ENCODE measurements around the gene NAP1L5.

NAP1L5 gene

GRCh38 chr4:88724406-88724805 lies 26.8 kb upstream of the NAP1L5 start:
- FAIRE-seq = no peak

GRCh38 chr4:88722828-88723227 lies 25.2 kb upstream of the NAP1L5 start:
- DNase-seq (ENCODE audit: extremely low spot score, insufficient read length, low read depth) (no peak), FAIRE-seq (no peak)

More at GRCh38 chr4:88724406-88724805, 26.8 kb upstream of the NAP1L5 start:
- DNase-seq (ENCODE audit: extremely low spot score, insufficient read length, low read depth) = no peak

GRCh38 chr4:88722276-88722780 lies 24.7 kb upstream of the NAP1L5 start:
- DNase-seq (ENCODE audit: extremely low spot score, insufficient read length, low read depth) (no peak), FAIRE-seq (no peak)

GRCh38 chr4:88720451-88721428 lies 23.1 kb upstream of the NAP1L5 start:
- FAIRE-seq (no peak), DNase-seq (ENCODE audit: extremely low spot score, insufficient read length, low read depth) (no peak)

- no peak for FAIRE-seq
- no peak for DNase-seq (ENCODE audit: extremely low spot score, insufficient read length, low read depth)
These were observed 21.8 kb upstream of the NAP1L5 start for GRCh38 chr4:88719381-88719780.

- DNase-seq (ENCODE audit: extremely low spot score, insufficient read length, low read depth) (no peak), FAIRE-seq (no peak)
These were observed 20.5 kb upstream of the NAP1L5 start for GRCh38 chr4:88718098-88718497.

- DNase-seq (ENCODE audit: extremely low spot score, insufficient read length, low read depth) (no peak), FAIRE-seq (no peak)
These were observed 16.2 kb upstream of the NAP1L5 start for GRCh38 chr4:88713782-88714181.

GRCh38 chr4:88709989-88710388 lies 12.4 kb upstream of the NAP1L5 start:
- DNase-seq (ENCODE audit: extremely low spot score, insufficient read length, low read depth) (no peak), FAIRE-seq (no peak)

- FAIRE-seq (no peak), DNase-seq (ENCODE audit: extremely low spot score, insufficient read length, low read depth) (no peak)
These were observed 8.9 kb upstream of the NAP1L5 start for GRCh38 chr4:88706574-88706973.

GRCh38 chr4:88705805-88706492 lies 8.3 kb upstream of the NAP1L5 start:
- DNase-seq (ENCODE audit: extremely low spot score, insufficient read length, low read depth) (no peak), FAIRE-seq (no peak)

- no peak for DNase-seq (ENCODE audit: extremely low spot score, insufficient read length, low read depth)
- FAIRE-seq = no peak
These were observed 7.6 kb upstream of the NAP1L5 start for GRCh38 chr4:88705223-88705622.

- no peak for DNase-seq (ENCODE audit: extremely low spot score, insufficient read length, low read depth)
- no peak for FAIRE-seq
These were observed 5.2 kb upstream of the NAP1L5 start for GRCh38 chr4:88702782-88703181.

GRCh38 chr4:88698519-88698918 lies 890 bp upstream of the NAP1L5 start:
- DNase-seq (ENCODE audit: extremely low spot score, insufficient read length, low read depth) = no peak
- FAIRE-seq = no peak

- FAIRE-seq (no peak), DNase-seq (ENCODE audit: extremely low spot score, insufficient read length, low read depth) (no peak)
These were observed 488 bp downstream of the NAP1L5 start for GRCh38 chr4:88697141-88697540.

GRCh38 chr4:88696630-88697029 lies 999 bp downstream of the NAP1L5 start:
- DNase-seq (ENCODE audit: extremely low spot score, insufficient read length, low read depth) (no peak), FAIRE-seq (no peak)

GRCh38 chr4:88693792-88694191 lies 3.8 kb downstream of the NAP1L5 start:
- DNase-seq (ENCODE audit: extremely low spot score, insufficient read length, low read depth) (no peak), FAIRE-seq (no peak)

GRCh38 chr4:88690355-88690754 lies 7.3 kb downstream of the NAP1L5 start:
- DNase-seq (ENCODE audit: extremely low spot score, insufficient read length, low read depth) = no peak
- no peak for FAIRE-seq

GRCh38 chr4:88681209-88681608 lies 16.4 kb downstream of the NAP1L5 start:
- DNase-seq (ENCODE audit: extremely low spot score, insufficient read length, low read depth) (no peak), FAIRE-seq (no peak)

GRCh38 chr4:88675543-88675942 lies 22.1 kb downstream of the NAP1L5 start:
- no peak for FAIRE-seq

GRCh38 chr4:88674979-88675378 lies 22.6 kb downstream of the NAP1L5 start:
- no peak for DNase-seq (ENCODE audit: extremely low spot score, insufficient read length, low read depth)
- FAIRE-seq = no peak

More at GRCh38 chr4:88675543-88675942, 22.1 kb downstream of the NAP1L5 start:
- DNase-seq (ENCODE audit: extremely low spot score, insufficient read length, low read depth) = no peak

- FAIRE-seq = no peak
- DNase-seq (ENCODE audit: extremely low spot score, insufficient read length, low read depth) = no peak
These were observed 23.1 kb downstream of the NAP1L5 start for GRCh38 chr4:88674565-88674964.

Measured in GM18507 (cell line).